ENCODE measurements around the gene SPATC1L.
"Not testable (repeated sequence)": the region's sequence is repeated elsewhere in the genome, so short reads cannot be mapped to it uniquely, and the experiment has no call there.

Gene SPATC1L

DNA sequence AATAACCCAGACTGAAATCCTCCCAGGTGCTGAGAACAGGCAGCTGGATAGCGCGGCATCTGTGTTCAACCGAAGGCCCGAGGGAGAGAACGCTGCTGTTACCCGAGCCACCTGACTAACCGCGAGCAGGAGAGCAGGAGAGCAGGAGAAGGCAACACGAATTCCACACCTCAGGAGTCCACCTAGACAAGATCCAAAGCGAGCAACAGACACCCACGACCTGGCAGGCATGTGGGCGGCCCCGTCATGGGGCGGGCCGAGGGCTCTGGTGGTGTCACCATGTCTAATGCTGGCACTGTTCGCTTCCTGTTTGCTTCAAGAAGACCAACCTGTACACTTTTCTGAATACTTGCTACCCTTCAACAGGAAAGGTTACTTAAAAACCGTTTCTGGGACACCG lies 20.9 kb upstream of the SPATC1L start:
- in situ Hi-C loops (cut with HindIII; ENCODE audit: low pct_ligation_motif_present, low pct_unique_long_range_greater_than_20kb, low sequenced_read_pairs), result no loop called here
- DNase-seq, result no peak

DNA sequence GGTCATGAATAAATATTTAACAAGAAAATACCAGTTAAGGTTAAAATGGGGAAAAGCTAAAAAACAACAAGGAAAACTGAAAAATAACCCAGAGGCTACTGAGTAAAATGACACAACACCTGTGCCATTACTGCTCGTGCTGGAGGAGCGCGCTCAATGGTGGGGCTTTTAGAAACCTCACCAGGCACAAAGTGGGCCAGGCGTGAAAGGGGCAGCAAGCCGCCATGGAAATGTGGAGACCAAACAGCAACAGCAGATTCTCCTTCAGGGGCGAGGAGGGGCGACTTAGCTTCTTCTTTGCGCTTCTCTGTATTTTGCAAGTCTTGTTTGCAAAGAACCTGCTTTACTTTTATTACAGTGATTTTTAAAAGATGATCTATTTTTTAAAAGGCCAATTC lies 18.9 kb upstream of the SPATC1L start:
- in situ Hi-C loops (cut with HindIII; ENCODE audit: low pct_ligation_motif_present, low pct_unique_long_range_greater_than_20kb, low sequenced_read_pairs), result no loop called here

DNA sequence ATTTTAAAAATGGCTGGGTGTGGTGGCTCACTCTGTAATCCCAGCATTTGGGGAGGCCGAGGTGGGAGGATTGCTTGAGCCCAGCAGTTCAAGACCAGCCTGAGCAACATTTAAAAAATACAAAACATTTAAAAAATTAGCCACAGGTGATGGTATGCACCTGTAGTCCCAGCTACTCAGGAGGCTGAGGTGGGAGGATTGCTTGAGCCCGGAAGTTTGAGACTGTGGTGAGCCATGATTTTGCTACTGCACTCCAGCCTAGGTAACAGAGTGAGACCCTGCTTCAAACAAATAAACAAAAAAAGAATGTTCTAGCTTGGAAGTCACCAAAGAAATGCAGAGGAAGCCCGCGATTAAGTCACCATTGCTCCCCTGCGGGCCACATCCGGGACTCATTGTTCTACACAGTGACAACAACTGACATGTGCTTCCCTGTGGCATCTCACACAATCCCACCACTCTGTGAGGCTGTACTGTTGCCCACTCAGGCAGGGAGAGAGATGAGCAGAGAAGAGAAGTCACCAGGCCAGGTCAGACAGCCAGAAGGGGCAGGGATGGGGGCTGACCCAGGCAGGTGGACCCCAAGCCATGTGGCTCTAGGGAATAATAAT lies 18.4 kb upstream of the SPATC1L start:
- no peak for DNase-seq
- in situ Hi-C loops (cut with HindIII; ENCODE audit: low pct_ligation_motif_present, low pct_unique_long_range_greater_than_20kb, low sequenced_read_pairs), result no loop called here

More for the DNA sequence above, 18.9 kb upstream of the SPATC1L start:
- no peak for DNase-seq

DNA sequence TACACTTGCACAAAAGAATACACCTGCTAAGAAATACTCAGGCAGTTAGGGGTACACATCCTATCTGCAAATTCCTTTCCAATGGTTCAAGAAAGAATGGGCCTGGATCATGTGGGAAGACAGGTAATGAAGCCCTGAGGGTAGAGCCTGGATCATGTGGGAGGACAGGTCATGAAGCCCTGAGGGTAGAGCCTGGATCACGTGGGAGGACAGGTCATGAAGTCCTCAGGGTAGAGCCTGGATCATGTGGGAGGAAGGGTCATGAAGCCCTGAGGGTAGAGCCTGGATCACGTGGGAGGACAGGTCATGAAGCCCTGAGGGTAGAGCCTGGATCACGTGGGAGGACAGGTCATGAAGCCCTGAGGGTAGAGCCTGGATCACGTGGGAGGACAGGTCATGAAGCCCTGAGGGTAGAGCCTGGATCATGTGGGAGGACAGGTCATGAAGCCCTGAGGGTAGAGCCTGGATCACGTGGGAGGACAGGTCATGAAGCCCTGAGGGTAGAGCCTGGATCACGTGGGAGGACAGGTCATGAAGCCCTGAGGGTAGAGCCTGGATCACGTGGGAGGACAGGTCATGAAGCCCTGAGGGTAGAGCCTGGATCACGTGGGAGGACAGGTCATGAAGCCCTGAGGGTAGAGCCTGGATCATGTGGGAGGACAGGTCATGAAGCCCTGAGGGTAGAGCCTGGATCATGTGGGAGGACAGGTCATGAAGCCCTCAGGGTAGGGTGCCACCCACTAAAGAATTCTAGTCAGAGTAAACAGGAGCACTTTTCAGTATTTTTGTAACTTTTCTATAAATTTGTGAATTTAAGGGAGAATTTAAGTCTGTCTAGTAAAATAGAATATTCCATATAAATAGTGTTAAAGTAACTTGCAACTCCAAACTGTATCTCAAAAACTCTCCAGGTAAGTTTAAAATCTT lies 16.9 kb upstream of the SPATC1L start:
- in situ Hi-C loops (cut with HindIII; ENCODE audit: low pct_ligation_motif_present, low pct_unique_long_range_greater_than_20kb, low sequenced_read_pairs); DNase-seq: not testable (repeated sequence)

DNA sequence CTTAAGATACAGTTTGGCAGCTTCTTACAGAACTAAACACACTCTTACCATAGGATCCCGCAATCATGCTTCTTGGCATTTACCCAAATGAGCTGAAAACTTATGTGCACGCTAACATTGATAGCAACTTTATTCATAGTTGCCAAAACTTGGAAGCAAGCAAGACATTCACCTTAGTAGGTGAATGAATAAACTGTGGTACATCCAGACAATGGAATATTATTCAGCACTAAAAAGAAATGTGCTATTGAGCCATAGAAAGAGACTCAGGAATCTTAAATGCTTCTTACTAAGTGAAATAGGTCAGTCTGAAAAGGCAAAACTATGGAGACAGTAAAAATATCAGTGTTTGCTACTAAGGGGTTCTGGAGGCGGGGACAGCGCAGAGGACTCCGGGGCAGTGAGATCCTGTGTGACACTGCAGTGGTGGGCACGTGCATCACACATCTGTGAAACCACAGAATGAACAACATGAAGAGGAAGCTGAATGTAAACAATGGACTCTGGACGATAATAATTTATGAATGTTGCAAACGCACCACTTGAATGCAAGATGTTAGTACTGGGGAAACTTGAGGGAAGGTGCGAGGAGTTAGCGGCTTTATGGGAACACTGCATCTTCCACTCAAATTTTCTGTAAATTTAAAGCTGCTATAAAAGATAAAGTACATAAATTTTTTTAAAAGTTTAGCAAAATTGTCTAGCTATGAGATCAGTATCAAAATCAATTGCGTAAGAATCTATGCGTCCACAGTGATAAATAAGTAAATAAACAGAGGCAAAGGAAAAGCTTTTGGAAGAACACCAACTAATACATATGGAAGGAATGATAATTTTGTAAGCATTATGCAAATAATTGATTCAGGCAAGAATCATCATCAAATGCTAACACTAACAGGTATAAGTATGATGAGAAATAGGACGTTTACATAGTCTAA lies 15.4 kb upstream of the SPATC1L start:
- in situ Hi-C loops (cut with HindIII; ENCODE audit: low pct_ligation_motif_present, low pct_unique_long_range_greater_than_20kb, low sequenced_read_pairs), result no loop called here
- no peak for DNase-seq

DNA sequence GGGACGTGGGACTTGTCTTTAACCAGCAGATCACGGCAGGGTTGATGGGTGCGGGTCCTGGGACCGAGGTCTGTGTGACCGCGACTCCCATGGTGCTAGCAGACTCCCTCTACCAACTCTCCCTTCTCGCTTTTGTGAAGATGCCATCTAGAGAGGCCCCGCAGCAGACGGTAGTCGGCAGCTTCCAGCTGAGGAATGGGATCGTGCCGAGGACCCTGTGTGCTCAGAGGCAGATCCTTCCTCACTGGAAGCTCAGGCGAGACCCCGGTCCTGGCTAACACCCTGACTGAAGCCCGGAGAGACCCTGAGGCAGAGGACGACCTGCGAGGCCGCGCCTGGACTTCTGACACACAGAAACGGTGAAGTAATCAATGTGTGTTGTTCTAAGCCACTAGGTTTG lies 12.5 kb upstream of the SPATC1L start:
- DNase-seq, result no peak
- in situ Hi-C loops (cut with HindIII; ENCODE audit: low pct_ligation_motif_present, low pct_unique_long_range_greater_than_20kb, low sequenced_read_pairs), result no loop called here

DNA sequence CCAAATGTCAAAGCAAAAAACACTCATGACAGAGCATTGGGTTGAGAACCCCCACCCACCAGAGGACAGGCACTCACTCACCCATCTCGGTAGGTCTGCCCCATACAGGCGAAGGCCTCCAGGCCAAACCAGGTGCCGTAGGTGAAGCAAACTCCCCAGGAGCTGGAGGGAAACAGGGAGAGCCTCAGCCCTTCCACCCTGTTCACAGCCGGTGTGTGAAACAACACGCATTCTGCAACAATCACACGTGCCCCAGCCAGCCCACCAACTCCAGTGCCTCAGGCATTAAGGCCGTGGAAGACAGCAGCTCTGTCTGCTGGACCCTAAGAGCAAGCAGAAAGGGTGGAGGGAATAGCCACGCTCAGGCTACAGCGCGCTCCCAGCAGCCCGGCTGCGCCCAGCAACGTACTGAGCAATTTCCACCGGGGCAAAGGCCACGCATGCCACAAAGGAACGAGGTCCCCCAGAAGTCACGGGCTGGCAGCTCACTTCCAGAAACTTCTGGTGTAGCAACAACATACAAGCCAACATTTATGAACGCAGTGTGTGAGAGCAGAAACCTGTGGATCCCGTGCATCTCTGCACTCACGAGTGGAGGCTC lies 11.4 kb upstream of the SPATC1L start:
- no peak for DNase-seq
- in situ Hi-C loops (cut with HindIII; ENCODE audit: low pct_ligation_motif_present, low pct_unique_long_range_greater_than_20kb, low sequenced_read_pairs), result no loop called here

DNA sequence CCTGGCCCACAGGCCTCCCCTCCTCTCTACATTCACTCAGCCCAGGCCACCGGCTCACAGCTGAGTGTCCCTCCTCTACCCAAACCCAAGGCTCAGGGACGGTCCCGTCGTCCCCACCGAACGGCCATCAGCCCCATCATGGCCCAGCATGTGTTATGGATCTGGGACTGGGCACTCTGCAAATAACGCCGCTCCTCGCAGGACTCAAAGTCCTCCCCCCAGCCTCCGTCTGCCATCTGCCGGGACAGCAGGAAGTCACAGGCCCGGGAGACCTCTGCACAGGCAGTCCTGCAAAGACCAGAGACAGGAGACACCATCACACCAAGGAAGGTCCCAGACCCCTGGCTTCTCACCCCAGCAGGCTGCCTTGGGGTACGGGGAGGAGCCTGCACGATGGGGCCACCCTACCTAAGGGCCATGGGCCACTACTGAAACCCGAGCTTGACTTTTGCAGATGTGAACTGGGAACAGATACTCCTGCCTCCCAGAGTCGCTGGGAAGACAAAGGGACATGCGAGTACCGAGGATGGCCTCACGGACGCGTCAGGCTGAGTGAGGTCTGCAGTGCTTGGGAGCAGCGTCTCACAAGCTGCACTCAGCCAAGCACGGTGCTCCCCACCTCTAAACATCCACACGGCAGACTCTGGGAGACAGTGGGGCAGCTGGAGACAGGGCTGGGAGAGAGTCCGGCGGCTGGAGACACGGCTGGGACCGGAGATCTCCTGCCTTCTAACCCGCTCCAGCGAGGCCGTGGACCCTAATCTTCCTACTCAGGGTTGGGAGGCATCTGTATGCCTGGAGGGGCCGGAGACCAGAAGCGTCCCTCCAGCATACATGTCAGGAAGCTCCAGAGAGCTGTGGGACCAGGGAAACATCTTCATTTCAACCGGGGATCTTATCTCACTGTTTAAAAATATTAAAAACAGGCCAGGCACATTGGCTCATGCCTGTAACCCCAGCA lies 10.4 kb upstream of the SPATC1L start:
- no peak for DNase-seq
- in situ Hi-C loops (cut with HindIII; ENCODE audit: low pct_ligation_motif_present, low pct_unique_long_range_greater_than_20kb, low sequenced_read_pairs), result no loop called here

DNA sequence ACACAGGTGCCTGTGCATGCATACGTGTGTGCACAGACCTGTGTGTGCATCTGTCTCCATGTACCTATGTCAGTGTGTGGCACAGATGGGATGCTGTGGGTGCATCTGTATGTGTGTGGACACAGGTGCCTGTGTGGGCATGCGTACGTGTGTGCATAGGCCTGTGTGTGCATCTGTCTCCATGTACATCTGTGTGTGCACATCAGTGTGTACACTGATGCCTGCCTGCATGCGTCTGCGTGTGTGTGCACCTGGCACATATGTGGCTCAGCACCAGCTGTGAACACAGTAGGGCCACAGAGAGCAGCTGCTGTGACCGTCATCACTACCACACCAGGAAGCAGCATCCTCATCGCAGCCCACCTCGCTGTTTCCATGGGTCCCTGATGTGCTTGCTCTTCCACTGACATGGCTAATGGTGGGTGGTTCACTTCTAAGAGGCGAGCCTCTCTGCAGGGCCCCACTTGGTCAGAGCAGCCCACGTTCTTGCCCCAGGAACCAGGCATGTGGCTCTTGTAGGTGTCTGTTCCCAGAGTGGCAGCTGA lies 9.6 kb upstream of the SPATC1L start:
- no peak for DNase-seq
- in situ Hi-C loops (cut with HindIII; ENCODE audit: low pct_ligation_motif_present, low pct_unique_long_range_greater_than_20kb, low sequenced_read_pairs), result no loop called here

DNA sequence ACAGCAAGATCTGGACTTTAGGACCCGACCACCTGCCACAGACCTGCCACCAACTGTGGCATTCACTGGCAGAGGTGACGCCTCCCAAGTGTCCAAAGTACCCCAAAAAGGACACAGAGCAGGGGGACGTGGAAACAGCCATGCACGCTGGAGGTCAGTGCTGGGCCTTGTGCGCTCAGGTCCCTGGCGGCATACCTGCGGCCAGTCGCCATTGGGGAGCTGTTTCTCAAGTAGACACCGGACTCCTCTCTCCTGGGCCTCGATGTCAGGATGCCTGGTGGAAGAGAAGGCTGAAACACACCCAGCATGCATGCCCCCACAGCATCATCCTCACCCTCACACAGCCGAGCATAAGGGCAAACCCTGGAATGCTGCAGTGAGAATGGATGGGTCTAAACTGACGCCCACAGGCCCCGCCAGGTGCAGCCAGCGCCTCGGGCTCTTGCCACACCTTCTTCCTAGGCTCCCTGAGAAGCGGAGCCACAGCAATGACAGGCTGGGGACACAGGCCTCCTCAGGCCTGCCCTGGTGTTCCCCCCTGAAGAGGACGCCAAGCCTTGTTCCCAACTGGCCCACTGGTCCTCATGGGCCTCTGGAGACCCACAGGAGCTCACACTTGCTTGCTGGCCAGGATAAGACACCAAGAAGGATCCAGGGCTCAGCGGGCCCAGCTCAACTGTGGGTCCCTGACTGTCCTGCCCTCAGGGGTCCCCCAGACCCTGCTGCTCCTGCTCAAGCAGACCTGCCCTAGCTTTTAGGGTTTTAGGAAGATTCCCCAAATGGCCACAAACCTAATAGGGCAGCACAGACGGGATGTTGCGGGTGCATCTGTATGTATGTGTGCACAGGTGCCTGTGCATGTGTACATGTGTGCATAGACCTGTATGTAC lies 7.7 kb upstream of the SPATC1L start:
- in situ Hi-C loops (cut with HindIII; ENCODE audit: low pct_ligation_motif_present, low pct_unique_long_range_greater_than_20kb, low sequenced_read_pairs), result no loop called here
- no peak for DNase-seq

DNA sequence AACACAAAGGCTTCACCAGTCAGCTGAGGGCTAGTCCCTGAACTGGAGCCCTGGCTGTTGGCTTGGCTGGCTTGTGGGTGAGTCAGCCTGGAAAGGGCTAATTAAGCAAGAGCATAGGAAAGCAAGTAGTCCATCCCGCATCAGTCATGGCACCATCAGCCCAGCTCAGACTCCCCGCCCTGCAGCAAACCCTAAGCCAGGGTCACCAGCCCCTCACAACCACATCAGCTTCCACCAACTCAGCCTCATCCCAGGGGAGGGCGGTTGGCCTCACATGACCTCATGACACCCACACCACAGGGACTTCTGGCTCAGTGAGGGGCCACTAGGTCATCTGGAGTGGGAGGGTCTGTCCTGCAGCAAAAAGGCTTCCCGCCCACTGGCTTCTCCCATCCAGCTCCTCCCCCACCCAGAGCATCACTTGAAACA lies 7.0 kb upstream of the SPATC1L start:
- no peak for DNase-seq
- in situ Hi-C loops (cut with HindIII; ENCODE audit: low pct_ligation_motif_present, low pct_unique_long_range_greater_than_20kb, low sequenced_read_pairs), result no loop called here

DNA sequence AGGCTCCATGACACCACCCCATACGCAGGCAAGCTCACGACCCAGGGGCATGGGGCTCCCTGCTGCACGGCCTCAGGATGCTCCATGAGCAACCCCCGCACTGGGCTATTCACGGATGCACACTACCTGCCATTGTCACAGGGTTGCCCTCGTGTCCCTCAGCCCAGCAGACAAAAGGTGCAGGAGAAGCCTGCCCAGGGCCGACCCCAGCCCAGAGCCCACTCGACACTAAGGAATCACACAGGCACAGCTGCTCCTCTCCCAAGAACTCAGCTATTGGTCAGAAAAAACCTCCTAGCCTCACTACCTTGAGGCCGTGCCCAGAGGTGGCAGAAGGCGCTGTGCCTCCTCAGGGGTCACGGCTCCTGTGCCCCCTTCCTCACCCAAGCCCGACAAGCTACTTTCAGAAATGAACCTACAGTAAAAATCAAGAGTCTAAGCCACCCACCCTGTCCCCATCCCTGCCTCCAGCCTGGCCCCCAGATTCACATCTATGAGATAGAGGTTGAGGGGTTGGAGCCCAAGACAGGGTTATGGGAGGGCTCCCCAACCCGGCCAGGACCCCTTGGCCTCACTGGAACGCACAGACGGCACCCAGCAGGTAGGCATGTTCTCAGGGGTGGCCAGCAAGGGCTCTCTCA lies 6.4 kb upstream of the SPATC1L start:
- no peak for DNase-seq
- in situ Hi-C loops (cut with HindIII; ENCODE audit: low pct_ligation_motif_present, low pct_unique_long_range_greater_than_20kb, low sequenced_read_pairs), result no loop called here

DNA sequence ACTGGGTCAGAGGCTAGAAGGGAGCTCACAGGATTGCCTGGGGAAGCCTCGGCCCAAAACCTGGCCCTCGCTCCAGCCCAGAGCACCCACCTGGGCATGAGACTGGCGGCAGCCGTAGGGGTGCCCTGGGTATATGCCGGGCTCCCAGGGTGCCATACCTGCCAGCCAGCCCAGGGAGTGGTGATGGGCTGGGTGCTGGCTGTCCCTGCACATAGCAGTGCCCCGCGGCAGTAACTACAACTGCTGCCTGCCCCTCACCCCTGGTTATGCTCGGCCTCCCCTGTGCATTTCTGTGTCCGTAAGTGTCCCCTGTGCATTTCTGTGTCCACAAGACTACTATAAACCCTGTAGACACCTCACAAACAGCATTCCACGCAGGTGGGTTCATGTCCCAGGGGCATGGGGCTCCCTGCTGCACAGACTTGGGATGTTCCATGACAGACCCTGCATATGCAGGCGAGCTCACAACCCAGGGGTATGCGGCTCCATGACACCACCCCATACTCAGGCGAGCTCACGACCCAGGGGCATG lies 5.8 kb upstream of the SPATC1L start:
- in situ Hi-C loops (cut with HindIII; ENCODE audit: low pct_ligation_motif_present, low pct_unique_long_range_greater_than_20kb, low sequenced_read_pairs), result no loop called here
- no peak for DNase-seq

DNA sequence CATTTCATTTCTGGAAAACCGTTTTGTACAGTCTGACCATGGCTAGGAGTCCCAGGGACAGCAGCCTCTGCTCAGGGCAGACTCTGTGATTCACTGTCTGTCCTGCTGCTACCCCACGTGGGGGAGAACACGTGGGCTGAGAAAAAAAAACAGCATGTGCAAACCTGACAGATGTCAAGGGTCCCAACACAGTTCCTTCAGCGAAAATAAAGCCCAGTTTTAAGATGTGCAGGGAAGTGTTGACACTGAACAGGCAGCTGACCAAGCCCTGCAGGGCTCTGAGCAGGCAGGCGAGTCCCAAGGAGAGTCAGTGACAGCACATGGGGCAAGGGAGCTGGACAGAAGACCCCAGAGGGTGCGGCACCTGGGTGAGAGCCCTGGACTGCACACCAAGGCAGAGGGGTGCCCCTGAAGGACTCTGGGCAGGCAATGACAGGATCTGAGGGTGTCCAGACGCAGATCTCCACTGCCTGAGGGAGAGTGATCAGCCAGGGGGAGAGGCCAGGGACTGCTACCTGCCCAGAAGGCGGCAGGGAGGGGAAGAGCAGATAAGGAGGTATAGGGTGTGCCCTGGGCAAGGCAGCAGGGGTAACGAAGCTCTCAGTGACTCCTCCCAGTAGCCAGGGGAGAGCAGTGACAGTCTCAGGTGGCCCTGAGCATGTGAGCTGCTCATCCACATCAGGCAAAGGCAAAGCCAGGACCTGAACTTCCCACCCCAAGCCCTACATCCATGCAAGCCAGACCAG lies 5.1 kb upstream of the SPATC1L start:
- in situ Hi-C loops (cut with HindIII; ENCODE audit: low pct_ligation_motif_present, low pct_unique_long_range_greater_than_20kb, low sequenced_read_pairs), result no loop called here
- DNase-seq, result no peak
